ENCODE data around the gene GALNT12.

The GALNT12 gene

GRCh38 chr9:98834386-98834785 lies 26.9 kb downstream of the GALNT12 start:
- no peak for DNase-seq (ENCODE audit: extremely low read depth, low read depth)
- TF ChIP-seq, protein P1, sequence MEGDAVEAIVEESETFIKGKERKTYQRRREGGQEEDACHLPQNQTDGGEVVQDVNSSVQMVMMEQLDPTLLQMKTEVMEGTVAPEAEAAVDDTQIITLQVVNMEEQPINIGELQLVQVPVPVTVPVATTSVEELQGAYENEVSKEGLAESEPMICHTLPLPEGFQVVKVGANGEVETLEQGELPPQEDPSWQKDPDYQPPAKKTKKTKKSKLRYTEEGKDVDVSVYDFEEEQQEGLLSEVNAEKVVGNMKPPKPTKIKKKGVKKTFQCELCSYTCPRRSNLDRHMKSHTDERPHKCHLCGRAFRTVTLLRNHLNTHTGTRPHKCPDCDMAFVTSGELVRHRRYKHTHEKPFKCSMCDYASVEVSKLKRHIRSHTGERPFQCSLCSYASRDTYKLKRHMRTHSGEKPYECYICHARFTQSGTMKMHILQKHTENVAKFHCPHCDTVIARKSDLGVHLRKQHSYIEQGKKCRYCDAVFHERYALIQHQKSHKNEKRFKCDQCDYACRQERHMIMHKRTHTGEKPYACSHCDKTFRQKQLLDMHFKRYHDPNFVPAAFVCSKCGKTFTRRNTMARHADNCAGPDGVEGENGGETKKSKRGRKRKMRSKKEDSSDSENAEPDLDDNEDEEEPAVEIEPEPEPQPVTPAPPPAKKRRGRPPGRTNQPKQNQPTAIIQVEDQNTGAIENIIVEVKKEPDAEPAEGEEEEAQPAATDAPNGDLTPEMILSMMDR (IDR thresholded peaks at IDR 0.05; ENCODE audit: low read depth, low read length): no peak

DNA sequence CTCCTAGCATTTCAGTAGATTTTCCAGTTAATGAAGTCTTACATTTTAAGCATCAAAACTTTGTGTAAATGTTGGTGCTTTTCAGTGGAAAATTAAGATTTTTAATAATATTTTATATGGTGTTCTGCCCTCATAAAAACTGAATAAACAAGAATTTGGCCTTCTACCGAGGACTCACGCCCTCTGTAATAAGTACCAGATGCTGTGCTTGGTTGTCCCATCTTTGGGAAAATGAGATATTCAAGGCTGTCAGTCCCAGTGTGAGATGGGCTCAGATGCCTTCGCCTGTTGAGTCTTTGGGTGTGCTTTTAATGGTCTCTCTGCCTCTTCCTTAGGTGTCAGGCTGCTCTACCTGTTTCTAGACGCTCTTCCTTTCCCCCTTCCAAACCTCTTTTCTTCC lies 28.7 kb downstream of the GALNT12 start:
- no peak for DNase-seq (ENCODE audit: extremely low read depth, low read depth)
- TF ChIP-seq, protein P1 (IDR thresholded peaks at IDR 0.05; ENCODE audit: low read depth, low read length): no peak

GRCh38 chr9:98837516-98837915 lies 30.0 kb downstream of the GALNT12 start:
- DNase-seq (ENCODE audit: extremely low read depth, low read depth): no peak
- TF ChIP-seq, protein P1 (IDR thresholded peaks at IDR 0.05; ENCODE audit: low read depth, low read length): no peak

GRCh38 chr9:98838155-98838867 lies 30.8 kb downstream of the GALNT12 start:
- no peak for DNase-seq (ENCODE audit: extremely low read depth, low read depth)
- TF ChIP-seq, protein P1 (IDR thresholded peaks at IDR 0.05; ENCODE audit: low read depth, low read length): no peak

DNA sequence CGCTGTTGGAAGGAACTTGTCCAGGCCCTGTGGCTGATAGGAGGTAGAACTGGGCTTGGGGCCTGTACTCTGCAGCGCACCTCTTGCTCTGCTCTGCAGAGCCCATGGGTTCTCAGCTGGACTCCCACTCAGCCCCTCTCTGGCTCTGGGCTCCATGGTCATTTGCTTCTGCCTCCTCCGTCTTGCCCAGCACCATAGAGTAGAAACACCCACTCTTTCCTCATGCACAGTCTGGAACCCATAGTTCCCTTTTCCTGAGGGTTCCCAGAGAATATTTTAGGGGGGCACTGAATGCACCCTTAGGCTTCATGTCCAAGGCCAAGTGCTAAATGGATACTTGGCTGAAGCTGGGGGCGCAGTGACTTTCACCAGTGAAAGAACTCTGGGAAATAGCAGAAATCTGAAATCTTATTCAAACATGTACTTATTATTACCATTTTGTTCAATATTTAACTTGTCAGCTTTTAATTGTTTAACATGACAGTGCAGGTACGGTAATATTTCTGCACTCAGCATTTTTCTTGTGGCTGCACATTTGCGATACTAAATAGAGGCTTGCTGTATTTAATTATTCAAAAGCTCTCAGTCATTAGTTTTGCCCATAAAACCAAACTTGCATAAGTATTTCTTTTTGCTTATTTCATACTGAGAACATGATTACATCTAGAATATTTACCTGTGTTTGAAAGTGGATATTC lies 31.5 kb downstream of the GALNT12 start:
- DNase-seq (ENCODE audit: extremely low read depth, low read depth): no peak
- TF ChIP-seq, protein P1 (IDR thresholded peaks at IDR 0.05; ENCODE audit: low read depth, low read length): no peak

- no peak for DNase-seq (ENCODE audit: extremely low read depth, low read depth)
- TF ChIP-seq, protein P1 (IDR thresholded peaks at IDR 0.05; ENCODE audit: low read depth, low read length): no peak
Measured at GRCh38 chr9:98839724-98840123, 32.3 kb downstream of the GALNT12 start.

- TF ChIP-seq, protein P1 (IDR thresholded peaks at IDR 0.05; ENCODE audit: low read depth, low read length): no peak
- DNase-seq (ENCODE audit: extremely low read depth, low read depth): no peak
Measured at GRCh38 chr9:98842510-98842909, 35.0 kb downstream of the GALNT12 start.
